NT2/D1 (cell line): ENCODE data around the gene ITSN2.

ENCODE experiments used
- SUZ12 ChIP-seq: IDR thresholded peaks from 2 replicates; pipeline ENCODE4 v1.6.1; 2011; ENCODE audit not compliant: insufficient read length, insufficient read depth; ENCODE audit errors: extremely low read depth
- ZNF274 ChIP-seq: IDR thresholded peaks from 2 replicates; pipeline ENCODE4 v1.6.1; 2011; ENCODE audit warnings: mild to moderate bottlenecking, low read depth, low read length

- TF ChIP-seq ZNF274 (no peak), SUZ12 (no peak)
These were observed 14.0 kb upstream of the ITSN2 start for GRCh38 chr2:24374301-24374700.
